HG02623 (cell line): ENCODE results near the gene BPI.
"Not testable (repeated sequence)": the region's sequence is repeated elsewhere in the genome, so short reads cannot be mapped to it uniquely, and the experiment has no call there.

Experiments
- ATAC-seq: cut with Tn5 transposase; IDR thresholded peaks from one replicate; pipeline ENCODE4 v1.9.1; 2021; ENCODE audit warnings: moderate library complexity; ENCODE audit not compliant: unreplicated experiment

BPI gene

GRCh38 chr20:38303908-38304379, at the start of gene BPI:
Gene BPI (plus strand): TSS chr20:38304156. CDS start chr20:38304224, 68 bp downstream.
- ATAC-seq: no peak

GRCh38 chr20:38254621-38255020, 49.3 kb upstream of the BPI start:
- ATAC-seq: not testable (repeated sequence)

- no peak for ATAC-seq
Observed at GRCh38 chr20:38255393-38255792, 48.6 kb upstream of the BPI start.

- ATAC-seq: no peak
Observed at GRCh38 chr20:38256021-38256420, 47.9 kb upstream of the BPI start.

GRCh38 chr20:38256966-38257365, 47.0 kb upstream of the BPI start:
- ATAC-seq: no peak

- no peak for ATAC-seq
Observed at GRCh38 chr20:38258545-38259215, 45.3 kb upstream of the BPI start.

- ATAC-seq: no peak
Observed at GRCh38 chr20:38260025-38260377, 44.0 kb upstream of the BPI start.

GRCh38 chr20:38260378-38261053, 43.4 kb upstream of the BPI start, which contains the start of gene KIAA1755:
Gene KIAA1755 (minus strand): TSS chr20:38260735. CDS start chr20:38260500, 235 bp downstream.
- no peak for ATAC-seq

- no peak for ATAC-seq
Observed at GRCh38 chr20:38261054-38261390, 42.9 kb upstream of the BPI start.

- ATAC-seq: no peak
Observed at GRCh38 chr20:38262931-38263330, 41.0 kb upstream of the BPI start.

GRCh38 chr20:38266426-38266825, 37.5 kb upstream of the BPI start:
- ATAC-seq: no peak

- no peak for ATAC-seq
Observed at GRCh38 chr20:38267296-38267695, 36.7 kb upstream of the BPI start.

GRCh38 chr20:38267901-38268514, 35.9 kb upstream of the BPI start:
- ATAC-seq: no peak

- ATAC-seq: no peak
Observed at GRCh38 chr20:38269040-38269439, 34.9 kb upstream of the BPI start.

- no peak for ATAC-seq
Observed at GRCh38 chr20:38269715-38270114, 34.2 kb upstream of the BPI start.

- no peak for ATAC-seq
Observed at GRCh38 chr20:38270869-38271605, 32.9 kb upstream of the BPI start.

GRCh38 chr20:38271608-38272120, 32.3 kb upstream of the BPI start:
- no peak for ATAC-seq

- ATAC-seq: no peak
Observed at GRCh38 chr20:38272398-38272797, 31.6 kb upstream of the BPI start.

- no peak for ATAC-seq
Observed at GRCh38 chr20:38272961-38273360, 31.0 kb upstream of the BPI start.

- ATAC-seq: no peak
Observed at GRCh38 chr20:38275815-38276550, 28.0 kb upstream of the BPI start.

- no peak for ATAC-seq
Observed at GRCh38 chr20:38277285-38277684, 26.7 kb upstream of the BPI start.
